Activated CD4-positive, alpha-beta T cell treated with anti-CD3 and anti-CD28 coated beads for 36 hours (primary cell): ENCODE measurements around the gene CIAPIN1. TPM values are rescaled to one million over a fixed set of nuclear protein-coding genes. Genes with fewer than 3 reads are reported as not detected.

ENCODE experiments used
- ATAC-seq: fragments of 200-7000 bp; cut with Tn5 transposase; one replicate; pipeline ENCODE4 v1.10.0; 2021; ENCODE audit warnings: mild to moderate bottlenecking, moderate library complexity
- CTCF ChIA-PET: fragments of 350-600 bp; sonication (Branson Sonifier 250); formaldehyde crosslinking; loops from one replicate; lab custom pipeline; 2021; ENCODE audit warnings: antibody characterized with exemption; lab: Charles Lee
- POLR2A ChIA-PET: fragments of 350-600 bp; sonication (Branson Sonifier 250); formaldehyde crosslinking; loops from one replicate; lab custom pipeline; 2021; ENCODE audit warnings: antibody characterized with exemption, inconsistent platforms; lab: Charles Lee
- DNase-seq: peaks from one replicate; pipeline ENCODE4 v3.0.0-alpha.2; 2020
- H3K27ac Mint-ChIP-seq: one replicate; pipeline ENCODE4 v1.8.0; 2021; ENCODE audit warnings: mixed read lengths
- H3K27me3 Mint-ChIP-seq: one replicate; pipeline ENCODE4 v1.8.0; 2021; ENCODE audit warnings: mixed read lengths
- H3K36me3 Mint-ChIP-seq: one replicate; pipeline ENCODE4 v1.8.0; 2021; ENCODE audit warnings: low read depth, mixed read lengths
- H3K4me1 Mint-ChIP-seq: one replicate; pipeline ENCODE4 v1.8.0; 2021; ENCODE audit warnings: mixed read lengths
- H3K4me3 Mint-ChIP-seq: one replicate; pipeline ENCODE4 v1.8.0; 2021; ENCODE audit warnings: mild to moderate bottlenecking, moderate library complexity, mixed read lengths
- H3K9me3 Mint-ChIP-seq: one replicate; pipeline ENCODE4 v1.8.0; 2021; ENCODE audit warnings: low read depth, mixed read lengths
- intact Hi-C, 2 experiments: fragments of 100-400 bp; cut with DNase I in 1 of 2; cut with micrococcal nuclease in 1 of 2; formaldehyde crosslinking; loops; one replicate each; pipeline versions ENCODE4 v1.14.2 to v1.15.1; 2022 to 2024; cut with DNase I, micrococcal nuclease
- total RNA-seq, 2 experiments: library from RNA; stranded (reverse); gene quantifications; one replicate each; pipeline ENCODE4 v1.2.3, GENCODE V29; 2021

Gene CIAPIN1
- total RNA-seq, 2 experiments from 2014 or later: 41.7 to 42.6 TPM

- POLR2A ChIA-PET: no interaction called here
- Mint-ChIP-seq H3K27me3 (no peaks in the 10 kb centered on the region), H3K27ac (peak overlapping the region; percentile 49), H3K9me3 (no peaks in the 10 kb centered on the region), H3K4me3 (no peak overlapping the region), H3K36me3 (peaks cover 61% of the 10 kb centered on the region), H3K4me1 (peaks cover 28% of the 10 kb centered on the region)
- intact Hi-C loops: no loop called here
- CTCF ChIA-PET: interaction anchor here (1.2 to 2.7 kb wide), 4 partner anchors 13 to 134 kb away, joined by 3 to 14 read pairs (median 6); partner anchors contain the start of genes CIAPIN1 and COQ9
- DNase-seq (no peak), ATAC-seq (peak; percentile 51)
Measured at GRCh38 chr16:57434003-57434402, 13.2 kb downstream of the CIAPIN1 start.

- ATAC-seq (no peak), DNase-seq (no peak)
- Mint-ChIP-seq H3K36me3 (peaks cover 64% of the 10 kb centered on the region), H3K27me3 (no peaks in the 10 kb centered on the region), H3K9me3 (no peaks in the 10 kb centered on the region), H3K27ac (peak overlapping the region; percentile 49), H3K4me1 (peaks cover 28% of the 10 kb centered on the region), H3K4me3 (no peak overlapping the region)
- CTCF ChIA-PET: interaction anchor here (0.7 to 2.7 kb wide), 8 partner anchors 9 to 197 kb away, joined by 3 to 14 read pairs (median 4); no protein-coding TSS in a partner anchor
- POLR2A ChIA-PET: no interaction called here
- intact Hi-C loops: no loop called here
Measured at GRCh38 chr16:57432989-57433388, 14.2 kb downstream of the CIAPIN1 start.

- intact Hi-C loops: no loop called here
- no peak overlapping the region for H3K4me3 Mint-ChIP-seq
- H3K4me1 Mint-ChIP-seq: peaks cover 28% of the 10 kb centered on the region
- no peaks in the 10 kb centered on the region for H3K9me3 Mint-ChIP-seq
- ChIA-PET CTCF (interaction anchor here (0.7 to 2.7 kb wide), 9 partner anchors 8 to 196 kb away, joined by 3 to 14 read pairs (median 4); no protein-coding TSS in a partner anchor), POLR2A (no interaction called here)
- peak overlapping the region; percentile 69 for H3K27ac Mint-ChIP-seq
- ATAC-seq (no peak), DNase-seq (no peak)
- H3K36me3 Mint-ChIP-seq: peaks cover 62% of the 10 kb centered on the region
- no peaks in the 10 kb centered on the region for H3K27me3 Mint-ChIP-seq
Measured at GRCh38 chr16:57432505-57432904, 14.7 kb downstream of the CIAPIN1 start.

- no peak overlapping the region for H3K27ac Mint-ChIP-seq
- H3K4me3 Mint-ChIP-seq: no peak overlapping the region
- H3K9me3 Mint-ChIP-seq: no peaks in the 10 kb centered on the region
- peaks cover 28% of the 10 kb centered on the region for H3K4me1 Mint-ChIP-seq
- no peak for ATAC-seq
- peaks cover 62% of the 10 kb centered on the region for H3K36me3 Mint-ChIP-seq
- CTCF ChIA-PET: interaction anchor here (0.8 to 1.7 kb wide), 3 partner anchors 11 to 130 kb away, joined by 3 to 10 read pairs (median 5); no protein-coding TSS in a partner anchor
- intact Hi-C loops: no loop called here
- no peaks in the 10 kb centered on the region for H3K27me3 Mint-ChIP-seq
- POLR2A ChIA-PET: no interaction called here
- no peak for DNase-seq
Measured at GRCh38 chr16:57430955-57431354, 16.2 kb downstream of the CIAPIN1 start.

GRCh38 chr16:57427824-57428223 lies 19.4 kb downstream of the CIAPIN1 start:
- Mint-ChIP-seq H3K4me3 (no peak overlapping the region), H3K27me3 (no peaks in the 10 kb centered on the region), H3K4me1 (peaks cover 5% of the 10 kb centered on the region), H3K27ac (no peak overlapping the region), H3K9me3 (no peaks in the 10 kb centered on the region), H3K36me3 (peaks cover 40% of the 10 kb centered on the region)
- POLR2A ChIA-PET: no interaction called here
- no peak for DNase-seq
- CTCF ChIA-PET: no interaction called here
- intact Hi-C loops: no loop called here
- no peak for ATAC-seq

DNA sequence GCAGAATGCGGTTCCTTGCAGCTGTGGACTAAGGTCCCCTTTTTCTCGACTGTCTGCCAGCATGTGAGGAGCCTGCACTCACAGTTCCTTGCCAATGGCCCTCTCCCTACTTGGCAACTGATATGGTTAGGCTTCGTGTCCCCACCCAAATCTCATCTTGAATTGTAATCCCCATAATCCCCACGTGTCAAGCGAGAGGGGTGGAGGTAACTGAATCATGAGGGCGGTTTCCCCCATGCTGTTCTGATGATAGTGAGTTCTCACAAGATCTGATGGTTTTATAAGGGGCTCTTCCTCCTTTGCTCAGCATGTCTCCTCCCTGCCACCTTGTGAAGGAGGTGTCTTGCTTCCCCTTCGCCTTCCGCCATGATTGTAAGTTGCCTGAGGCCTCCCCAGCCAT lies 19.9 kb downstream of the CIAPIN1 start:
- no peaks in the 10 kb centered on the region for H3K27me3 Mint-ChIP-seq
- ChIA-PET CTCF (interaction anchor here (0.7 to 1.5 kb wide), 2 partner anchors 9 to 24 kb away, joined by 3 to 6 read pairs; no protein-coding TSS in a partner anchor), POLR2A (no interaction called here)
- no peak overlapping the region for H3K27ac Mint-ChIP-seq
- no peak overlapping the region for H3K4me3 Mint-ChIP-seq
- intact Hi-C loops: no loop called here
- H3K9me3 Mint-ChIP-seq: no peaks in the 10 kb centered on the region
- DNase-seq: no peak
- ATAC-seq: no peak
- peaks cover under 1% of the 10 kb centered on the region for H3K4me1 Mint-ChIP-seq
- H3K36me3 Mint-ChIP-seq: peaks cover 35% of the 10 kb centered on the region

DNA sequence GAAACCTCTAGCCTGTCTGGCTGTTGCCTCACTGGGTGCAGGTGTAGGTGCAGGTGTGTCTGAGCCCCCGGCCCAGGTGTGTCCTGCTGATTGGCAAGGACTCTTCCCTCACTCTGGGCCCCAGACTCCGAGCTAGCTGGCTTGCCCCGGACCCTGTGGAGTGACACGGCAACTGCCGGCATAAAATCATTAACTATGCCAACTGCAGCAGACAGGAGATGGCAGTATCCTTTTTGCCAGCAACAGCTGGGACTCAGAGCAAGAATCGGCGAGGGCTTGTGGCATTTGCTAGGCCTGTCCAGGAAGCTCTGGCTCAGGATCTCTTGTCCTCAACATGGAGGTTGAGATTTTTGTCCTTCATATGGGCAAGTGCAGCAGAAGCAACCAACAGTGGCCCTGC lies 20.8 kb downstream of the CIAPIN1 start:
- H3K27me3 Mint-ChIP-seq: no peaks in the 10 kb centered on the region
- ChIA-PET CTCF (interaction anchor here (0.6 to 1.5 kb wide), 3 partner anchors 8 to 37 kb away, joined by 3 to 6 read pairs (median 3); no protein-coding TSS in a partner anchor), POLR2A (no interaction called here)
- H3K27ac Mint-ChIP-seq: no peak overlapping the region
- no peak for ATAC-seq
- no peak for DNase-seq
- H3K36me3 Mint-ChIP-seq: peaks cover 31% of the 10 kb centered on the region
- intact Hi-C loops: no loop called here
- no peaks in the 10 kb centered on the region for H3K9me3 Mint-ChIP-seq
- no peak overlapping the region for H3K4me3 Mint-ChIP-seq
- H3K4me1 Mint-ChIP-seq: no peaks in the 10 kb centered on the region

- no peaks in the 10 kb centered on the region for H3K4me1 Mint-ChIP-seq
- no peaks in the 10 kb centered on the region for H3K9me3 Mint-ChIP-seq
- no peak overlapping the region for H3K27ac Mint-ChIP-seq
- DNase-seq: no peak
- H3K36me3 Mint-ChIP-seq: peaks cover 17% of the 10 kb centered on the region
- intact Hi-C loops: no loop called here
- no peak for ATAC-seq
- H3K4me3 Mint-ChIP-seq: no peak overlapping the region
- no peaks in the 10 kb centered on the region for H3K27me3 Mint-ChIP-seq
- ChIA-PET CTCF (interaction anchor here (0.6 to 2.1 kb wide), 5 partner anchors 8 to 267 kb away, joined by 3 to 6 read pairs (median 3); no protein-coding TSS in a partner anchor), POLR2A (no interaction called here)
Measured at GRCh38 chr16:57424583-57424982, 22.6 kb downstream of the CIAPIN1 start.

DNA sequence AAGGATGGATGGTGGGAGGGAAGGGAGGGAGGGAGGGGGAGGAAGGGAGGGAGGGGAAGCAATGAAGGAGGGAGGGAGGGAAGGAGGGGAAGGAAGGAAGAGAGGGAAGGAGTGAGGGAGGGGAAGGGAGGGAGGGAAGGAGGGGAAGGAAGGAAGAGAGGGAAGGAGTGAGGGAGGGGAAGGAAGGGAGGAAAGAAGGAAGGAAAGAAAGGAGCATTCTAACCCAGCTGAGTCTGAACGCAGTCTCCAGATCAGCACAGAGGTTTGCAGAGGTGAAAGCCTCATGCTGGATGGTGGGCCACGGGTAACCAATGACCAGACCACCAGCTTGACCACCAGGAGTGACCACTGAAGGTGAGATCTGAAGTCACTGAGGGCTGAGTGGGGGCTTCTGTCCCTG lies 24.0 kb downstream of the CIAPIN1 start:
- Mint-ChIP-seq H3K27ac (no peak overlapping the region), H3K36me3 (peaks cover 4% of the 10 kb centered on the region), H3K27me3 (no peaks in the 10 kb centered on the region), H3K9me3 (no peaks in the 10 kb centered on the region), H3K4me1 (peaks cover 8% of the 10 kb centered on the region), H3K4me3 (no peak overlapping the region)
- CTCF ChIA-PET: interaction anchor here (1.4 to 2.1 kb wide), 3 partner anchors 9 to 97 kb away, joined by 3 to 8 read pairs (median 6); no protein-coding TSS in a partner anchor
- intact Hi-C loops: no loop called here
- no peak for ATAC-seq
- POLR2A ChIA-PET: no interaction called here
- no peak for DNase-seq

- no peak overlapping the region for H3K27ac Mint-ChIP-seq
- H3K36me3 Mint-ChIP-seq: peaks cover 4% of the 10 kb centered on the region
- no peaks in the 10 kb centered on the region for H3K9me3 Mint-ChIP-seq
- intact Hi-C loops: no loop called here
- ChIA-PET POLR2A (no interaction called here), CTCF (interaction anchor here (0.8 to 2.0 kb wide), 6 partner anchors 9 to 120 kb away, joined by 3 to 8 read pairs (median 4); partner anchors contain the start of gene POLR2C)
- H3K4me3 Mint-ChIP-seq: no peak overlapping the region
- DNase-seq (no peak), ATAC-seq (no peak)
- H3K4me1 Mint-ChIP-seq: peaks cover 12% of the 10 kb centered on the region
- no peaks in the 10 kb centered on the region for H3K27me3 Mint-ChIP-seq
Measured at GRCh38 chr16:57422026-57422944, 24.9 kb downstream of the CIAPIN1 start.

GRCh38 chr16:57419506-57419905 lies 27.7 kb downstream of the CIAPIN1 start:
- no peaks in the 10 kb centered on the region for H3K36me3 Mint-ChIP-seq
- H3K4me3 Mint-ChIP-seq: no peak overlapping the region
- H3K27ac Mint-ChIP-seq: no peak overlapping the region
- DNase-seq (no peak), ATAC-seq (no peak)
- no peaks in the 10 kb centered on the region for H3K9me3 Mint-ChIP-seq
- peaks cover 19% of the 10 kb centered on the region for H3K4me1 Mint-ChIP-seq
- intact Hi-C loops: loop anchor here (1.0 to 10.0 kb wide), 5 partner anchors 99 to 335 kb away; partner anchors contain the start of genes PSME3IP1 (in 1 of the 2) and RSPRY1 (in 1 of the 2)
- ChIA-PET POLR2A (no interaction called here), CTCF (interaction anchor here (0.6 to 4.7 kb wide), 20 partner anchors 10 to 753 kb away, joined by 3 to 129 read pairs (median 4); partner anchors contain the start of genes CIAPIN1 and COQ9)
- H3K27me3 Mint-ChIP-seq: no peaks in the 10 kb centered on the region
